CD4-positive, alpha-beta T cell treated with Interleukin-21 for 1 hour (primary cell): ENCODE measurements around the gene BATF3.

Source experiments
- DNase-seq: peaks from one replicate; pipeline ENCODE4 v3.0.0-alpha.2; 2020

The BATF3 gene

GRCh38 chr1:212703991-212704564, 4.4 kb upstream of the BATF3 start:
- no peak for DNase-seq

- no peak for DNase-seq
Observed at GRCh38 chr1:212702672-212703071, 3.0 kb upstream of the BATF3 start.

- DNase-seq: no peak
Observed at GRCh38 chr1:212701910-212702309, 2.3 kb upstream of the BATF3 start.

GRCh38 chr1:212700892-212701819, 1.5 kb upstream of the BATF3 start:
- DNase-seq: no peak

- DNase-seq: peak; percentile 68
Observed at GRCh38 chr1:212700223-212700891, 717 bp upstream of the BATF3 start.

- DNase-seq: peak; percentile 50
Observed at GRCh38 chr1:212699104-212699624, 476 bp downstream of the BATF3 start.

- no peak for DNase-seq
Observed at GRCh38 chr1:212698467-212699103, 1.1 kb downstream of the BATF3 start.

- DNase-seq: no peak
Observed at GRCh38 chr1:212696721-212697331, 2.8 kb downstream of the BATF3 start.

GRCh38 chr1:212692774-212693644, 6.6 kb downstream of the BATF3 start:
- no peak for DNase-seq

- no peak for DNase-seq
Observed at GRCh38 chr1:212691561-212692071, 8.0 kb downstream of the BATF3 start.

- no peak for DNase-seq
Observed at GRCh38 chr1:212690816-212691403, 8.7 kb downstream of the BATF3 start.

GRCh38 chr1:212689758-212690529, 9.7 kb downstream of the BATF3 start:
- DNase-seq: no peak

- DNase-seq: no peak
Observed at GRCh38 chr1:212689196-212689725, 10.4 kb downstream of the BATF3 start.

- no peak for DNase-seq
Observed at GRCh38 chr1:212688341-212689047, 11.1 kb downstream of the BATF3 start.

GRCh38 chr1:212687811-212688210, 11.8 kb downstream of the BATF3 start:
- no peak for DNase-seq

GRCh38 chr1:212686591-212686990, 13.0 kb downstream of the BATF3 start:
- DNase-seq: no peak

- no peak for DNase-seq
Observed at GRCh38 chr1:212686069-212686468, 13.6 kb downstream of the BATF3 start.

GRCh38 chr1:212685429-212685828, 14.2 kb downstream of the BATF3 start:
- no peak for DNase-seq

- DNase-seq: no peak
Observed at GRCh38 chr1:212684521-212685090, 15.0 kb downstream of the BATF3 start.
